ENCODE results near the gene DEFB126.

Gene DEFB126

GRCh38 chr20:145877-146276 lies 3.5 kb downstream of the DEFB126 start:
- no peak overlapping the region for H3K27ac ChIP-seq (ENCODE audit: poor library complexity, severe bottlenecking)
- H3K36me3 ChIP-seq (ENCODE audit: low read depth): no peaks in the 10 kb centered on the region
- no peaks in the 10 kb centered on the region for H3K4me1 ChIP-seq (ENCODE audit: insufficient read depth, poor library complexity, severe bottlenecking)
- H3K27me3 ChIP-seq (ENCODE audit: insufficient read depth, poor library complexity, severe bottlenecking): peaks cover 55% of the 10 kb centered on the region
- H3K9me3 ChIP-seq (ENCODE audit: severe bottlenecking): no peaks in the 10 kb centered on the region
- no peak for TF ChIP-seq CTCF (IDR thresholded peaks at IDR 0.05; ENCODE audit: poor library complexity, severe bottlenecking)
- H3K4me3 ChIP-seq (ENCODE audit: severe bottlenecking): no peak overlapping the region
- ATAC-seq (ENCODE audit: low read depth) (no peak), DNase-seq (ENCODE audit: low spot score) (no peak)

- H3K4me3 ChIP-seq (ENCODE audit: severe bottlenecking): no peak overlapping the region
- H3K27ac ChIP-seq (ENCODE audit: poor library complexity, severe bottlenecking): no peak overlapping the region
- H3K9me3 ChIP-seq (ENCODE audit: severe bottlenecking): no peaks in the 10 kb centered on the region
- no peak for TF ChIP-seq CTCF (IDR thresholded peaks at IDR 0.05; ENCODE audit: poor library complexity, severe bottlenecking)
- ATAC-seq (ENCODE audit: low read depth) (no peak), DNase-seq (ENCODE audit: low spot score) (no peak)
- no peaks in the 10 kb centered on the region for H3K36me3 ChIP-seq (ENCODE audit: low read depth)
- H3K27me3 ChIP-seq (ENCODE audit: insufficient read depth, poor library complexity, severe bottlenecking): peaks cover 29% of the 10 kb centered on the region
- H3K4me1 ChIP-seq (ENCODE audit: insufficient read depth, poor library complexity, severe bottlenecking): no peaks in the 10 kb centered on the region
Measured at GRCh38 chr20:152131-152530, 9.7 kb downstream of the DEFB126 start.

GRCh38 chr20:157154-157553 lies 14.8 kb downstream of the DEFB126 start, which contains the start of gene DEFB127:
DEFB127 (plus strand) TSS chr20:157454; CDS start chr20:157545, 91 bp downstream.
- no peaks in the 10 kb centered on the region for H3K4me1 ChIP-seq (ENCODE audit: insufficient read depth, poor library complexity, severe bottlenecking)
- H3K36me3 ChIP-seq (ENCODE audit: low read depth): no peaks in the 10 kb centered on the region
- no peak for DNase-seq (ENCODE audit: low spot score)
- no peak within 1 kb of the TSS for H3K4me3 ChIP-seq (ENCODE audit: severe bottlenecking)
- H3K9me3 ChIP-seq (ENCODE audit: severe bottlenecking): no peaks in the 10 kb centered on the region
- H3K27ac ChIP-seq (ENCODE audit: poor library complexity, severe bottlenecking): no peak within 1 kb of the TSS
- TF ChIP-seq CTCF (IDR thresholded peaks at IDR 0.05; ENCODE audit: poor library complexity, severe bottlenecking): no peak
- no peak for ATAC-seq (ENCODE audit: low read depth)
- H3K27me3 ChIP-seq (ENCODE audit: insufficient read depth, poor library complexity, severe bottlenecking): peaks cover 20% of the 10 kb centered on the region

DNA sequence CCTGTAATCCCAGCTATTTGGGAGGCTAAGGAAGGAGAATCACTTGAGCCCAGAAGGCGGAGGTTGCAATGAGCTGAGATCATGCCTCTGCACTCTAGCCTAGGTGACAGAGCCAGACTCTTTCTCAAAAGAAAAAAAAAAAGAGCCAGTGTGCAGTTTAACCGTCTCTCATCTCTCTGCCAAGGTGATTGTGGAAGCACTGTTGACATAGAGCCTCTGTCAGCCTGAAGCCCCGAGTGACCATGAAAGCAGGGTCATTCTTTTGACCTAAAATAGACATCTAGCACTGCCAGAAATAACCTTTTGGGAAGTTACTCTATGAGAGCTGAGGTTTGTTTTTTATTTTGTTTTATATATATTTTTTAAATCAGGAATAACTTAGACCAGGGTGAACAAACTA lies 22.2 kb downstream of the DEFB126 start:
- TF ChIP-seq CTCF (IDR thresholded peaks at IDR 0.05; ENCODE audit: poor library complexity, severe bottlenecking): no peak
- no peak for DNase-seq (ENCODE audit: low spot score)
- Histone ChIP-seq H3K4me1 (ENCODE audit: insufficient read depth, poor library complexity, severe bottlenecking) (no peaks in the 10 kb centered on the region), H3K9me3 (ENCODE audit: severe bottlenecking) (no peaks in the 10 kb centered on the region), H3K36me3 (ENCODE audit: low read depth) (no peaks in the 10 kb centered on the region), H3K27ac (ENCODE audit: poor library complexity, severe bottlenecking) (no peak overlapping the region), H3K4me3 (ENCODE audit: severe bottlenecking) (no peak overlapping the region), H3K27me3 (ENCODE audit: insufficient read depth, poor library complexity, severe bottlenecking) (peaks cover 28% of the 10 kb centered on the region)
- ATAC-seq (ENCODE audit: low read depth): no peak

DNA sequence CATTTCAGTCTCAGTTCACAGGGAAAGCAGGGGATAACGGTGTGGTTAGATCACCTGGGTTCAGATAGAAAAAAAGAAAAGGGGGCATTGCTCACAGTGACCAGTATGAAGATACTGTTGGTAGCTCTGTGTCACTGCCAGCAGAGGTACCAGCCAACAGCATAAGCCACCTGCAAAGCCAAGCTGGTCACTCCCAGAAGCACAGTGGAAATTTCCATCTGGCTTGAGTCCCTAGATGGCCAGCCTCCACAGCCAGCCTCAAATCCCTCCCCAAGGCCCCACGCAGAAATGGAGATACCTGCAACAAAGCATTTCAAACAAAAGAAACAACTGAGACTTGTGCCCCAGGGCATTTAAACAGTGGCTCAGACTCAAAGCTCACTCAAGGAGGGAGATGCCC lies 26.5 kb downstream of the DEFB126 start:
- peaks cover 20% of the 10 kb centered on the region for H3K27me3 ChIP-seq (ENCODE audit: insufficient read depth, poor library complexity, severe bottlenecking)
- no peak overlapping the region for H3K4me3 ChIP-seq (ENCODE audit: severe bottlenecking)
- no peaks in the 10 kb centered on the region for H3K36me3 ChIP-seq (ENCODE audit: low read depth)
- DNase-seq (ENCODE audit: low spot score) (no peak), ATAC-seq (ENCODE audit: low read depth) (no peak)
- no peak overlapping the region for H3K27ac ChIP-seq (ENCODE audit: poor library complexity, severe bottlenecking)
- no peaks in the 10 kb centered on the region for H3K9me3 ChIP-seq (ENCODE audit: severe bottlenecking)
- TF ChIP-seq CTCF (IDR thresholded peaks at IDR 0.05; ENCODE audit: poor library complexity, severe bottlenecking): no peak
- H3K4me1 ChIP-seq (ENCODE audit: insufficient read depth, poor library complexity, severe bottlenecking): no peaks in the 10 kb centered on the region
